ENCODE data around the gene RGS9. TPM values are rescaled to one million over a fixed set of nuclear protein-coding genes. Genes with fewer than 3 reads are reported as not detected.

RGS9 gene
- total RNA-seq, 1 donor from 2014 or later = 8.5 TPM

- no peak overlapping the region for H3K27ac Mint-ChIP-seq (ENCODE audit: unreplicated experiment)
- DNase-seq (ENCODE audit: low spot score) = no peak
- no peak overlapping the region for H3K4me3 Mint-ChIP-seq (ENCODE audit: unreplicated experiment)
- no peaks in the 10 kb centered on the region for H3K27me3 Mint-ChIP-seq (ENCODE audit: unreplicated experiment)
- H3K36me3 Mint-ChIP-seq (ENCODE audit: low read depth, unreplicated experiment) = peaks cover 20% of the 10 kb centered on the region
- no peak for TF ChIP-seq CTCF (IDR thresholded peaks at IDR 0.05; ENCODE audit: unreplicated experiment)
- H3K4me1 Mint-ChIP-seq (ENCODE audit: unreplicated experiment) = no peaks in the 10 kb centered on the region
- H3K9me3 Mint-ChIP-seq (ENCODE audit: unreplicated experiment) = no peaks in the 10 kb centered on the region
These were observed 71.5 kb downstream of the RGS9 start for GRCh38 chr17:65208717-65209116.

GRCh38 chr17:65218261-65218660 lies 81.1 kb downstream of the RGS9 start:
- H3K27me3 Mint-ChIP-seq (ENCODE audit: unreplicated experiment) = peaks cover 4% of the 10 kb centered on the region
- H3K4me3 Mint-ChIP-seq (ENCODE audit: unreplicated experiment) = no peak overlapping the region
- TF ChIP-seq CTCF (IDR thresholded peaks at IDR 0.05; ENCODE audit: unreplicated experiment) = no peak
- no peaks in the 10 kb centered on the region for H3K9me3 Mint-ChIP-seq (ENCODE audit: unreplicated experiment)
- no peak for DNase-seq (ENCODE audit: low spot score)
- no peaks in the 10 kb centered on the region for H3K4me1 Mint-ChIP-seq (ENCODE audit: unreplicated experiment)
- no peak overlapping the region for H3K27ac Mint-ChIP-seq (ENCODE audit: unreplicated experiment)
- peaks cover 4% of the 10 kb centered on the region for H3K36me3 Mint-ChIP-seq (ENCODE audit: low read depth, unreplicated experiment)

- Mint-ChIP-seq H3K36me3 (ENCODE audit: low read depth, unreplicated experiment) (no peaks in the 10 kb centered on the region), H3K27ac (ENCODE audit: unreplicated experiment) (no peak overlapping the region), H3K4me1 (ENCODE audit: unreplicated experiment) (no peaks in the 10 kb centered on the region), H3K4me3 (ENCODE audit: unreplicated experiment) (no peak overlapping the region), H3K27me3 (ENCODE audit: unreplicated experiment) (peaks cover 4% of the 10 kb centered on the region), H3K9me3 (ENCODE audit: unreplicated experiment) (no peaks in the 10 kb centered on the region)
- no peak for TF ChIP-seq CTCF (IDR thresholded peaks at IDR 0.05; ENCODE audit: unreplicated experiment)
- no peak for DNase-seq (ENCODE audit: low spot score)
These were observed 82.0 kb downstream of the RGS9 start for GRCh38 chr17:65219124-65219523.

GRCh38 chr17:65219707-65220106 lies 82.5 kb downstream of the RGS9 start:
- TF ChIP-seq CTCF (IDR thresholded peaks at IDR 0.05; ENCODE audit: unreplicated experiment) = no peak
- no peaks in the 10 kb centered on the region for H3K9me3 Mint-ChIP-seq (ENCODE audit: unreplicated experiment)
- no peak for DNase-seq (ENCODE audit: low spot score)
- peaks cover 5% of the 10 kb centered on the region for H3K27me3 Mint-ChIP-seq (ENCODE audit: unreplicated experiment)
- H3K36me3 Mint-ChIP-seq (ENCODE audit: low read depth, unreplicated experiment) = no peaks in the 10 kb centered on the region
- no peak overlapping the region for H3K27ac Mint-ChIP-seq (ENCODE audit: unreplicated experiment)
- H3K4me1 Mint-ChIP-seq (ENCODE audit: unreplicated experiment) = no peaks in the 10 kb centered on the region
- no peak overlapping the region for H3K4me3 Mint-ChIP-seq (ENCODE audit: unreplicated experiment)

- TF ChIP-seq CTCF (IDR thresholded peaks at IDR 0.05; ENCODE audit: unreplicated experiment) = no peak
- Mint-ChIP-seq H3K27ac (ENCODE audit: unreplicated experiment) (no peak overlapping the region), H3K4me3 (ENCODE audit: unreplicated experiment) (no peak overlapping the region), H3K27me3 (ENCODE audit: unreplicated experiment) (peaks cover 7% of the 10 kb centered on the region), H3K36me3 (ENCODE audit: low read depth, unreplicated experiment) (peaks cover 4% of the 10 kb centered on the region), H3K4me1 (ENCODE audit: unreplicated experiment) (no peaks in the 10 kb centered on the region), H3K9me3 (ENCODE audit: unreplicated experiment) (no peaks in the 10 kb centered on the region)
- no peak for DNase-seq (ENCODE audit: low spot score)
These were observed 83.6 kb downstream of the RGS9 start for GRCh38 chr17:65220732-65221131.

Data from endothelial cell (in vitro differentiated cells).